GM19099 (cell line): ENCODE results near the gene OR6B2.

Experiments used
- POLR2A ChIP-seq: IDR thresholded peaks from 3 replicates; pipeline ENCODE4 v1.6.1; 2011; ENCODE audit warnings: low read depth; ENCODE audit not compliant: insufficient read length; ENCODE audit errors: extremely low read depth

Gene OR6B2

GRCh38 chr2:239997686-239998409 lies 32.4 kb downstream of the OR6B2 start:
- TF ChIP-seq POLR2A = no peak

GRCh38 chr2:239994086-239994485 lies 36.1 kb downstream of the OR6B2 start:
- TF ChIP-seq POLR2A = no peak

GRCh38 chr2:239993291-239993690 lies 36.9 kb downstream of the OR6B2 start:
- TF ChIP-seq POLR2A = no peak

- no peak for TF ChIP-seq POLR2A
Measured at GRCh38 chr2:239991689-239992314, 38.4 kb downstream of the OR6B2 start.

GRCh38 chr2:239990966-239991365 lies 39.3 kb downstream of the OR6B2 start:
- TF ChIP-seq POLR2A = no peak

- TF ChIP-seq POLR2A = no peak
Measured at GRCh38 chr2:239985356-239985755, 44.9 kb downstream of the OR6B2 start.

GRCh38 chr2:239984421-239985194 lies 45.6 kb downstream of the OR6B2 start:
- no peak for TF ChIP-seq POLR2A

GRCh38 chr2:239983004-239983778 lies 47.0 kb downstream of the OR6B2 start:
- no peak for TF ChIP-seq POLR2A
